CD4-positive, alpha-beta T cell treated with Interleukin-10 for 1 hour (primary cell): ENCODE data around the gene PCDHGA9.
"Not testable (repeated sequence)": the region's sequence is repeated elsewhere in the genome, so short reads cannot be mapped to it uniquely, and the experiment has no call there.

ENCODE experiments used
- DNase-seq: peaks from one replicate; pipeline ENCODE4 v3.0.0-alpha.2; 2020

The PCDHGA9 gene

DNA sequence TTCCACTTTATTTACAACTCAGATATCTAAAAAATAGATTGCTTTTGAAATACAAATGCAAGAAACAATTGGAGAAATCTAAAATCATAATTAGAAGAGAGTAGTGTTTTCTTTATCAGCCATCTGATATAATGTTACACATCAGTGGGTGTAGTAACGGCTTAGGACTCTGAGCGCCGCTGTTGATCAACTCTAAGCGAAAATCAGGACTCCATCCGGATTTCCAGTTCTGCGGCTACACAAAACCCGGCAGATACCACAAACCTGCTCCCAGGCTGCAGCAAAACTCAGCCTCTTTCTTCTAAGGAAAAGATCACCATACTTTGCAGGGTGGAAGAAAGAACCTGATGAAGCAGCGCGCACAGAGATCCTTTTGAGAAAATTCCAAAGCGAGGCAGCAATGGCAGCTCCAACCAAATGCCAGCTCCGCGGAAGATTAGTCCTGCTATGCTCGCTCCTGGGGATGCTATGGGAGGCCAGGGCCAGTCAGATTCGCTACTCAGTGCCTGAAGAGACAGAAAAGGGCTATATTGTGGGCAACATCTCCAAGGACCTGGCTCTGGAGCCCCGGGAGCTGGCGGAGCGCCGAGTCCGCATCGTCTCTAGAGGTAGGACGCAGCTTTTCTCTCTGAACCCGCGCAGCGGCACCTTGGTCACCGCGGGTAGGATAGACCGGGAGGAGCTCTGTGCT lies at the start of gene PCDHGA9:
PCDHGA9 (plus strand) TSS at position 226 of the 691 bp plus-strand sequence; CDS start at position 401, 175 bp downstream.
- DNase-seq: no peak

DNA sequence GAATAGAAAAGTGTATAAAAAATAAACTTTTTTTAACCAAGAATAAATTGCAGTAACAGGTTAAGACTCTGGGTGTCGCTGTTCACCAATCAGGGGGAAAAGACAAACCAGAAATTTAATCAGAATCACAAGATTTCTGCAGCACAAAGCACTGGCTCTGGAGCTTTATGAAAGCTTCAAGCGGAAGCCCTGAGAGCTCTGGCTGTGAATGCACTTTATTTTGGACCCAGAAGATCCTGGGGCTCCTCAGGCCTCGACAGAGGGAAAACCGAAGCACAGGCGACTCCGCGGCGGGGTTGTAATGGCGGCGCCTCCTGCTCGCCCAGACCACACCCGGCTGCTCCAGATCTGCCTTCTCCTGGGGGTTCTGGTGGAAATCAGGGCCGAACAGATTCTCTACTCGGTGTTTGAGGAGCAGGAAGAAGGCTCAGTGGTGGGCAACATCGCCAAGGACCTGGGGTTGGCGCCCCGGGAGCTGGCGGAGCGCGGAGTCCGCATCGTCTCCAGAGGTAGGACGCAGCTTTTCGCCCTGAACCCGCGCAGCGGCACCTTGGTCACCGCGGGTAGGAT lies 47.6 kb upstream of the PCDHGA9 start, which contains the start of gene PCDHGA4:
PCDHGA4 (plus strand) TSS at position 122 of the 570 bp plus-strand sequence; CDS start at position 209, 87 bp downstream.
- peak; percentile 24 for DNase-seq

DNA sequence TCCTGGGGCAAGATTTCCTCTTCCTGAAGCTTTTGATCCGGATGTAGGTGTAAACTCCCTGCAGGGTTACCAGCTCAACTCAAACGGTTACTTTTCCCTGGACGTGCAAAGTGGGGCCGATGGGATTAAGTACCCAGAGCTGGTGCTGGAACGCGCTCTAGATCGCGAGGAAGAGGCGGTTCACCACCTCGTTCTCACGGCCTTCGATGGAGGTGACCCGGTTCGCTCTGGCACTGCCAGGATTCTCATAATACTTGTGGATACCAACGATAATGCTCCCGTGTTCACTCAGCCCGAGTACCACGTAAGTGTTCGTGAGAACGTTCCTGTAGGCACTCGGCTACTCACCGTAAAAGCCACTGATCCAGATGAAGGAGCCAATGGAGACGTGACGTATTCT lies 46.9 kb upstream of the PCDHGA9 start:
- no peak for DNase-seq

DNA sequence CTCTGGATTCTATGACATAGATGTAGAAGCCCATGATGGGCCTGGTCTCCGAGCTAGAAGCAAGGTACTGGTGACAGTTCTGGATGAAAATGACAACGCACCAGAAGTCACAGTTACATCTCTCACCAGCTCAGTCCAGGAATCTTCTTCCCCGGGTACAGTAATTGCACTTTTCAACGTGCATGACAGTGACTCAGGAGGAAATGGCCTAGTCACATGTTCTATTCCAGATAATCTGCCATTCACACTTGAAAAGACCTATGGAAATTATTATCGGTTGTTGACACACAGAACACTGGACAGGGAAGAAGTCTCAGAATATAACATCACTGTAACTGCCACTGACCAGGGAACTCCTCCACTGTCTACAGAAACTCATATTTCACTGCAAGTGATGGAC lies 46.4 kb upstream of the PCDHGA9 start:
- DNase-seq: no peak

DNA sequence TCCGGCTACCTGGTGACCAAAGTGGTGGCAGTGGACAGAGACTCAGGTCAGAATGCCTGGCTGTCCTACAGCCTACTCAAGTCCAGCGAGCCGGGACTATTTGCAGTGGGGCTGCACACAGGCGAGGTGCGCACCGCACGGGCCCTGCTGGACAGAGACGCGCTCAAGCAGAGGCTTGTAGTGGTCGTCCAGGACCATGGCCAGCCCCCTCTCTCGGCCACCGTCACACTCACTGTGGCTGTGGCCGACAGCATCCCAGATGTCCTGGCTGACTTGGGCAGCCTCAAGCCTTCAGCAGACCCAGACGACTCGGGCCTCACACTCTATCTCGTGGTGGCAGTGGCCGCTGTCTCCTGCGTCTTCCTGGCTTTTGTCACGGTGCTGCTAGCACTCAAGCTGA lies 45.6 kb upstream of the PCDHGA9 start:
- no peak for DNase-seq

DNA sequence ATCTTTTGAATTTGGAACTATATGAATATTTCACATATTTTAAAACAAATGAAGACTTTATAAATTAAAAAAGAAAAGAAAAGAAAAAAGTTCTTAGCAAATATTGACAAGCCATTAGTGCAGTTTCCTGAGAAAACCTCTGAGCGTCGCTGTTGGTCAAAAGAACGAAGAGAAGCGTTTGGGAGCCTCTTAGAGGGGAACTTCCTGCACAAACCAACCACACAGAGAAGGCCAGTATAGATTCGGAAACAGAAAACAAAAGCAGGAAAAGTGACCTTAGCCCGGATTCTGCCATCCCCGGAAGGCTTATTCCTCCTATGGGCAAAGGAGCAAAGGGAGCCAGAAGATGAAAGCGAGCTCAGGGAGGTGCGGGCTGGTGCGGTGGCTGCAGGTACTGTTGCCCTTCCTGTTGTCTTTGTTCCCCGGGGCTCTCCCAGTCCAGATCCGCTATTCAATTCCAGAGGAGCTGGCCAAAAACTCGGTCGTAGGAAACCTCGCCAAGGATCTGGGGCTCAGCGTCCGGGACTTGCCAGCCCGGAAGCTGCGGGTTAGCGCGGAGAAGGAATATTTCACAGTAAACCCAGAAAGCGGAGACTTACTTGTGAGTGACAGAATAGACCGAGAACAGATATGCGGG lies 42.7 kb upstream of the PCDHGA9 start, which contains the start of gene PCDHGB2:
PCDHGB2 (plus strand) TSS at position 205 of the 637 bp plus-strand sequence; CDS start at position 347, 142 bp downstream.
- peak; percentile 48 for DNase-seq

DNA sequence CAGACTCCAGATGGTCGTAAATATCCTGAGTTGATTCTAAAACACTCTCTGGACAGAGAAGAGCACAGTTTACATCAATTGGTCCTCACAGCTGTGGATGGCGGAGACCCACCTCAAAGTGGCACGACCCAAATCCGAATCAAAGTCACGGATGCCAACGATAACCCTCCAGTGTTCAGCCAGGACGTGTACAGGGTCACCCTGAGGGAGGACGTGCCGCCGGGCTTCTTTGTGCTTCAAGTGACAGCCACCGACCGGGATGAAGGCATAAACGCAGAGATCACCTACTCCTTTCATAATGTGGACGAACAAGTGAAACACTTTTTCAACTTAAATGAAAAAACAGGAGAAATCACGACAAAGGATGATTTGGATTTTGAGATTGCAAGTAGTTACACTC lies 41.9 kb upstream of the PCDHGA9 start:
- no peak for DNase-seq

DNA sequence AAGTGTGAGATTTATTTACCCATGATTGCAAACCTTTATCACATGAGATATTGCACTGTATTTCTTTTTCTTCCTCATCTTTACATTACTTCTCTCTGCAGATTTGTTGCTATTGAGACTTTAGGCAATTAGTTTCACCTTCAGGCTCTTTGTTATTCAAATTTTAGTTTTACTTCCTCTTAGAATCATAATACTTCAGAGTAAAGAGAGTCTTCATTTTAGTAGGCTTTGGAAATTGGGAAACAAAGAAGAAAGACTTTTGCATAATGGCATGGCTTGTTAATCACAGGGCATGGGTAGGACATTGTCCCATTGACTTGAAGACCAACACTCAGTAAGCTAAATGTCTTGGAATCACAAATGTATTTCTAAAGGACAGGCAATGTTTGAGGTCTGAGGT lies 39.9 kb upstream of the PCDHGA9 start:
- no peak for DNase-seq

DNA sequence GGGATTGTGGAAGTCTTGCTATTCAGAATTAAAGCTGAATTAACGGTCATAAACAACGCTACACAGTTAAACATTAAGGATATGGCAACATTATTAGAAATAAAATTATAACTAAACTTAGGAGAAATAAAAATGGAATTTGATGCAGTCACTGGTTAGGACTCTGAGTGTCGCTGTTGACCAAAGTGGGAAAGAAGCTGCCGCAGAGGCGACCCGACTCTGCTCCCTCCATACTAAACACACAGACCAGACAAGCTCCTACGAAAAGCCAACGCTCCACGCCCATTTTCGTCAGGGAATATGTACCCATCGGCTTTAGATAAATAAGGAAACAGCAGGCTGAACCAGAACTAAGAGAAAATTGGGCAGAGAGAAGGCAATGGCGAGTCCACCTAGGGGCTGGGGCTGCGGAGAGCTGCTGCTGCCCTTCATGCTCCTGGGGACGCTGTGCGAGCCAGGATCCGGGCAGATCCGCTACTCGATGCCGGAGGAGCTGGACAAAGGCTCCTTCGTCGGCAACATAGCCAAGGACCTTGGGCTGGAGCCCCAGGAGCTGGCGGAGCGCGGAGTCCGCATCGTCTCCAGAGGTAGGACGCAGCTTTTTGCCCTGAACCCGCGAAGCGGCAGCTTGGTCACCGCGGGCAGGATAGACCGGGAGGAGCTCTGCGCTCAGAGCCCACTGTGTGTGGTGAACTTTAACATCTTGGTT lies 38.5 kb upstream of the PCDHGA9 start, which contains the start of gene PCDHGA5:
PCDHGA5 (plus strand) TSS at position 211 of the 709 bp plus-strand sequence; CDS start at position 380, 169 bp downstream.
- no peak for DNase-seq

DNA sequence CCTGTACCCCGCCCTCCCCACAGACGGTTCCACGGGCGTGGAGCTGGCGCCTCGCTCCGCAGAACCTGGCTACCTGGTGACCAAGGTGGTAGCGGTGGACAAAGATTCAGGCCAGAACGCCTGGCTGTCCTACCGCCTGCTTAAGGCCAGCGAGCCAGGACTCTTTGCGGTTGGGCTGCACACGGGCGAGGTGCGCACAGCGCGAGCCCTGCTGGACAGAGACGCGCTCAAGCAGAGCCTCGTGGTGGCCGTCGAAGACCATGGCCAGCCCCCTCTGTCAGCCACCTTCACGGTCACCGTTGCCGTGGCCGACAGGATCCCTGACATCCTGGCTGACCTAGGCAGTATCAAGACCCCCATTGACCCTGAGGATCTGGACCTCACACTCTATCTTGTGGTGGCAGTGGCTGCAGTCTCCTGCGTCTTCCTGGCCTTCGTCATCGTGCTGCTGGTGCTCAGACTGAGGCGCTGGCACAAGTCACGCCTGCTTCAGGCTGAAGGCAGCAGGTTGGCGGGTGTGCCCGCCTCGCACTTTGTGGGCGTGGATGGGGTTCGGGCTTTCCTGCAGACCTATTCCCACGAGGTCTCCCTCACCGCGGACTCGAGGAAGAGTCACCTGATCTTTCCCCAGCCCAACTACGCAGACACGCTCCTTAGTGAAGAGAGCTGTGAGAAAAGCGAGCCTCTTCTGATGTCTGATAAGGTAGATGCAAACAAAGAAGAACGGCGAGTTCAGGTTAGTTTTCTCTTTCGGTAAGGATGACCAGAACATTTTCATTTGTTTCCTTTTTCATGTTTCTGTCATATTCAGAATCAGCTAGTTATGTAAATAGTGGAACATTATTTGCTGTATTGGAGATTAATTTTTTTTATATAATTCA lies 36.3 kb upstream of the PCDHGA9 start:
- no peak for DNase-seq

DNA sequence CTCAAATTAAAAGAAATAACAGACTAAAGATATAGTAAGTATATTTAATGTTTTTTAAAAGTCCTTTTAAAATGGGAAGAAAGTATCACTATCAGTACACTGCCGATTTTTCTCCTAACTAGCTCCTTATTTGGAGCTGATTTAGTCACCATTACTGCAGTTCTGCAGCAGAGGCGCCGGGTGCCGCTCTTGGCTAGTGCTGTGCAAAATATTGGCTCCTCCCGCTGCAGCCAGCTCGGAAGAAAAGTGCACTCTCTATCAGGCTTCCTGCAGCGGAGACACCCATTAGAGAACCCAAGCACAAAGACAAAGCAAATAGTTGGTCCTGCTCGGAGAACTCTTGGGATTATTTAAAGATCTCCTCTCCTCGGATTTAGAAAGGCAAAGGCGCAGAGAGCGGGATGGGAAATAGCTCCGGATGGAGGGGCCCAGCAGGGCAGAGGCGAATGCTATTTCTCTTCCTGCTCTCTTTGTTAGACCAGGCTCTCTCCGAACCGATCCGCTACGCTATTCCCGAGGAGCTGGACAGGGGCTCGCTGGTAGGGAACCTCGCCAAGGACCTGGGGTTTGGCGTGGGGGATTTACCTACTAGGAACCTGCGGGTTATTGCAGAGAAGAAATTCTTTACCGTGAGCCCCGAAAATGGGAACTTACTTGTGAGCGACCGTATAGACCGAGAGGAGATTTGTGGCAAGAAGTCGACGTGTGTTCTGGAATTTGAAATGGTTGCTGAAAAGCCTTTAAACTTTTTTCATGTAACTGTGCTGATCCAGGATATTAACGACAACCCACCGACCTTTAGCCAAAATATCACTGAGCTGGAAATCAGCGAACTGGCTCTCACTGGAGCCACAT lies 32.4 kb upstream of the PCDHGA9 start, which contains the start of gene PCDHGB3:
PCDHGB3 (plus strand) TSS at position 249 of the 855 bp plus-strand sequence; CDS start at position 402, 153 bp downstream.
- peak; percentile 51 for DNase-seq

DNA sequence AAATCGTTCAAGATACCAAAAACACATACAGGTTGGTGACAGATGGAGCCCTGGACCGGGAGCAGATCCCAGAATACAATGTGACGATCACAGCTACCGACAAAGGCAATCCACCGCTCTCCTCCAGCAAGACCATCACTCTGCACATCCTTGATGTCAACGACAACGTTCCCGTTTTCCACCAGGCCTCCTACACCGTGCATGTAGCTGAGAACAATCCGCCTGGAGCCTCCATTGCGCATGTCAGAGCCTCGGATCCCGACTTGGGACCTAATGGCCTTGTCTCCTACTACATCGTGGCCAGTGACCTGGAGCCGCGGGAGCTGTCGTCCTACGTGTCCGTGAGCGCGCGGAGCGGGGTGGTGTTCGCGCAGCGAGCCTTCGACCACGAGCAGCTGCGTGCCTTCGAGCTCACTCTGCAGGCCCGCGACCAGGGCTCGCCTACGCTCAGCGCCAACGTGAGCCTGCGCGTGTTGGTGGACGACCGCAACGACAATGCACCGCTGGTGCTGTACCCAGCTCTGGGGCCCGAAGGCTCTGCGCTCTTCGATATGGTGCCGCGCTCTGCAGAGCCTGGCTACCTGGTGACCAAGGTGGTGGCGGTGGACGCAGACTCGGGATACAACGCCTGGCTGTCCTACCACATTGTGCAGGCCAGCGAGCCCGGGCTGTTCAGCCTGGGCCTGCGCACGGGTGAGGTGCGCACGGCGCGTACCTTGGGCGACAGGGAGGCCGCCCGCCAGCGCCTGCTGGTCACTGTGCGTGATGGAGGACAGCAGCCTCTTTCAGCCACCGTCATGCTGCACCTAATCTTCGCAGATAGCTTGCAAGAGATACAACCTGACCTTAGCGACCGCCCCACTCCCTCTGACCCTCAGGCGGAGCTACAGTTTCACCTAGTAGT lies 30.8 kb upstream of the PCDHGA9 start:
- DNase-seq: no peak

DNA sequence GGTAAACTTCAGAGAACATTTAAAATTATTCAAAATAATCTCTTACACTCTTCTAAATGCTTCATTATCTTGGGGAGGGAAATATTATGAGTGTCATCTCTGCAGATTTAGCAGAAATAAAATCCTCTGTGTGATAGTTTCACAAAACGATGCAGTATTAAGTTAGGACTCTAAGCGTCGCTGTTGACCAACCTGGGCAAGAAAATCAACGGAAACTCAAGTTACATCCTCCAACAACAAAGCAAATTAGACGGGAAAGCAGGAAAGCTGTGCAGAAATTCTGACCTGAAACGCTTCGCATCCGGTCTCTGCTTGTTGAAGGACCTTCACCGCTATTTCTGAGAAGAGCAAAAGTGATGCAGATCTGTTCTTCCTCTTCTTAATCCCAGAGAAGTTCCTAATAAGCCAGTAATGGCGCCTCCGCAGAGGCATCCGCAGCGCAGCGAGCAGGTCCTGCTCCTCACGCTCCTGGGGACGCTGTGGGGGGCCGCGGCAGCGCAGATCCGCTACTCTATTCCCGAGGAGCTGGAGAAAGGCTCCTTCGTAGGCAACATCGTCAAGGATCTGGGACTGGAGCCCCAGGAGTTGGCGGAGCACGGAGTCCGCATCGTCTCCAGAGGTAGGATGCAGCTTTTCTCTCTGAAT lies 28.8 kb upstream of the PCDHGA9 start, which contains the start of gene PCDHGA6:
PCDHGA6 (plus strand) TSS at position 219 of the 645 bp plus-strand sequence; CDS start at position 412, 193 bp downstream.
- DNase-seq: peak; percentile 12

DNA sequence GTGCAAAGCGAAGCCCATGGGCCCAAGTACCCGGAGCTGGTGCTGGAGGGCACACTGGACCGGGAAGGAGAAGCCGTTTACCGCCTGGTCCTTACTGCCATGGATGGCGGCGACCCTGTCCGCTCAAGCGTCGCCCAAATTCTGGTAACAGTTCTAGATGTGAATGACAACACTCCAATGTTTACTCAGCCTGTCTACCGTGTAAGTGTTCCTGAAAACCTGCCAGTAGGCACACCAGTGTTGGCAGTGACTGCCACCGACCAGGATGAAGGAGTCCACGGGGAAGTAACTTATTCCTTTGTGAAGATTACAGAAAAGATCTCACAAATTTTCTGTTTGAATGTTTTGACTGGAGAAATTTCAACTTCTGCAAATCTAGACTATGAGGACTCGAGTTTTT lies 28.0 kb upstream of the PCDHGA9 start:
- DNase-seq: no peak

DNA sequence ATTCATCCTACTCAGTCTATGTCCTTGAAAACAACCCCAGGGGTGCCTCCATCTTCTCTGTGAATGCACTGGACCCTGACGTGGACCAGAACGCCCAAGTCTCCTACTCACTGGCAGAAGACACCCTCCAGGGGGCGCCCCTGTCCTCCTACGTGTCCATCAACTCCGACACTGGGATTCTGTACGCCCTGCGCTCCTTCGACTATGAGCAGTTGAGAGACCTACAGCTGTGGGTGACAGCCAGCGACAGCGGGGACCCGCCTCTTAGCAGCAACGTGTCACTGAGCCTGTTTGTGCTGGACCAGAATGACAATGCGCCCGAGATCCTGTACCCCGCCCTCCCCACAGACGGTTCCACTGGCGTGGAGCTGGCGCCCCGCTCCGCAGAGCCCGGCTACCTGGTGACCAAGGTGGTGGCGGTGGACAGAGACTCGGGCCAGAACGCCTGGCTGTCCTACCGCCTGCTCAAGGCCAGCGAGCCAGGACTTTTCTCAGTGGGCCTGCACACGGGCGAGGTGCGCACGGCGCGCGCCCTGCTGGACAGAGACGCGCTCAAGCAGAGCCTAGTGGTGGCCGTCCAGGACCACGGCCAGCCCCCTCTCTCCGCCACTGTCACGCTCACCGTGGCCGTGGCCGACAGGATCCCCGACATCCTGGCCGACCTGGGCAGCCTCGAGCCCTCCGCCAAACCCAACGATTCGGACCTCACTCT lies 27.0 kb upstream of the PCDHGA9 start:
- DNase-seq: not testable (repeated sequence)

DNA sequence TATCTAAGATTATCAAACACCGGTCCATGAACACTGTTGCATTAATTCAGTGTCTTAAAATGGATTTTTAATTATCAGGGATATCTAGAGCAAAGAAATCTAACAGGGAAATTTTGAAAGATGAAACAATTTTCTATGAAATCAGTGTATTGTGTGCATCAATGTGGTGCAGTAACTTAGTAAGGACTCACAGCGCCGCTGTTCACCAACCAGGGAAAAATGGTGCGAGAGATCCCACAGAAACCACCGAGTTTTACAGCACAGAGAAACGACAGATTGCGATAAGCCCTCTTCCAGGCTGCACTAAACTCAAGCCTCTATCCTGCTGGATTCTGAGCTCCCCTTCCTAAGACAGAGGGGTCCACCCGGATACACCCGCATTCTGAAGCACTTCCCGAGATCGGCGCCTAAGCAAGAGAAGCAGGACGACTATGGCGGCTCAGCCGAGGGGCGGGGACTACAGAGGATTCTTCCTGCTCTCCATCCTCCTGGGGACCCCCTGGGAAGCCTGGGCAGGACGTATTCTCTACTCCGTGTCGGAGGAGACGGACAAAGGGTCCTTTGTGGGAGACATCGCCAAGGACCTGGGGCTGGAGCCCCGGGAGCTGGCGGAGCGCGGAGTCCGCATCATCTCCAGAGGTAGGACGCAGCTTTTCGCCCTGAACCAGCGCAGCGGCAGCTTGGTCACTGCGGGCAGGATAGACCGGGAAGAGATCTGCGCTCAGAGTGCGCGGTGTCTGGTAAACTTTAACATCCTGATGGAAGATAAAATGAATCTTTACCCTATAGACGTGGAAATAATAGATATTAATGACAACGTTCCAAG lies 19.9 kb upstream of the PCDHGA9 start, which contains the start of gene PCDHGA7:
PCDHGA7 (plus strand) TSS at position 274 of the 826 bp plus-strand sequence; CDS start at position 432, 158 bp downstream.
- no peak for DNase-seq

DNA sequence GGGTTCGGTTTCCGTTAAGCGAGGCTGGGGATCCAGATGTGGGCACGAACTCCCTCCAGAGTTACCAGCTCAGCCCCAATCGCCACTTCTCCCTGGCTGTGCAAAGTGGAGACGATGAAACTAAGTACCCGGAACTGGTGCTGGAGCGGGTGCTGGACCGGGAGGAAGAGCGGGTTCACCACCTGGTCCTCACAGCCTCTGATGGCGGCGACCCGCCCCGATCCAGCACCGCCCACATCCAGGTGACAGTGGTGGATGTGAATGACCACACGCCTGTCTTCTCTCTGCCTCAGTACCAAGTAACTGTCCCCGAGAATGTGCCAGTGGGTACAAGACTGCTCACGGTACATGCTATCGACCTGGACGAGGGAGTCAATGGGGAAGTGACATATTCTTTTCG lies 19.2 kb upstream of the PCDHGA9 start:
- DNase-seq: no peak
